Measurements from ENCODE around the gene IL17C. TPM values are rescaled to one million over a fixed set of nuclear protein-coding genes. Genes with fewer than 3 reads are reported as not detected.

IL17C gene
- total and polyA plus RNA-seq, 2 donors (not counting 1 experiment from before 2014, with no cell fraction given) = 1.3 to 1.5 TPM

GRCh38 chr16:88645455-88645854 is 7.1 kb downstream of the IL17C start:
- Mint-ChIP-seq H3K4me3 (no peak overlapping the region), H3K4me1 (peaks cover 65% of the 10 kb centered on the region), H3K27ac (peak overlapping the region; percentile 41), H3K27me3 (no peaks in the 10 kb centered on the region), H3K9me3 (ENCODE audit: insufficient read depth) (no peaks in the 10 kb centered on the region)
- intact Hi-C loops (cut with micrococcal nuclease) = no loop called here
- Histone ChIP-seq H3K9ac (ENCODE audit: low read length) (no peak overlapping the region), H3K27ac (ENCODE audit: low read length in 2 of 2) (no peak overlapping the region), H3K4me2 (replicated peaks; ENCODE audit: low read depth, low read length, poor library complexity, severe bottlenecking) (no peak overlapping the region), H3K4me1 (ENCODE audit: control insufficient read depth in 2 of 2, insufficient read depth in 2 of 2, low read length in 2 of 2) (peaks cover 44 to 63% of the 10 kb centered on the region in 2 donors), H3K9me3 (ENCODE audit: control extremely low read depth in 1 of 3, control insufficient read depth in 2 of 3, insufficient read depth in 1 of 3, low read length in 2 of 3) (peaks cover 0 to 11% (median 0%) of the 10 kb centered on the region in 3 donors), H3K79me2 (ENCODE audit: control insufficient read depth, insufficient read depth, low read length) (peaks cover 65% of the 10 kb centered on the region), H2AFZ (ENCODE audit: insufficient read depth, low read depth, low read length, poor library complexity, severe bottlenecking) (no peak overlapping the region), H3K4me3 (ENCODE audit: control extremely low read depth in 1 of 5, extremely low read depth in 1 of 5, insufficient read depth in 1 of 5, low read depth in 2 of 5, low read length in 4 of 5) (no peak overlapping the region), H3K36me3 (replicated peaks in 1 of 2; ENCODE audit: control extremely low read depth in 1 of 2, control insufficient read depth in 1 of 2, extremely low read depth in 1 of 2, insufficient read depth in 2 of 2, low read length in 1 of 2) (peaks cover 0 to 68% of the 10 kb centered on the region in 2 experiments), H4K20me1 (ENCODE audit: control insufficient read depth, insufficient read depth, low read length, poor library complexity, severe bottlenecking) (peaks cover 98% of the 10 kb centered on the region), H3K27me3 (replicated peaks in 1 of 4; ENCODE audit: control extremely low read depth in 1 of 4, control insufficient read depth in 3 of 4, insufficient read depth in 4 of 4, low read length in 3 of 4) (no peaks in the 10 kb centered on the region)
- POLR2A ChIA-PET = interaction anchor here (1.1 kb wide), 1 partner anchor 10 kb away, joined by 3 read pairs; no protein-coding TSS in a partner anchor
- ATAC-seq (ENCODE audit: low read depth) (no peak), DNase-seq (no peak)
- WGBS (ENCODE audit: insufficient coverage) = 95% methylated on average over 16 of the region's 16 CpGs
- CTCF ChIA-PET = interaction anchor here (1.7 kb wide), 1 partner anchor 92 kb away, joined by 5 read pairs; no protein-coding TSS in a partner anchor
- TF ChIP-seq, protein P1, sequence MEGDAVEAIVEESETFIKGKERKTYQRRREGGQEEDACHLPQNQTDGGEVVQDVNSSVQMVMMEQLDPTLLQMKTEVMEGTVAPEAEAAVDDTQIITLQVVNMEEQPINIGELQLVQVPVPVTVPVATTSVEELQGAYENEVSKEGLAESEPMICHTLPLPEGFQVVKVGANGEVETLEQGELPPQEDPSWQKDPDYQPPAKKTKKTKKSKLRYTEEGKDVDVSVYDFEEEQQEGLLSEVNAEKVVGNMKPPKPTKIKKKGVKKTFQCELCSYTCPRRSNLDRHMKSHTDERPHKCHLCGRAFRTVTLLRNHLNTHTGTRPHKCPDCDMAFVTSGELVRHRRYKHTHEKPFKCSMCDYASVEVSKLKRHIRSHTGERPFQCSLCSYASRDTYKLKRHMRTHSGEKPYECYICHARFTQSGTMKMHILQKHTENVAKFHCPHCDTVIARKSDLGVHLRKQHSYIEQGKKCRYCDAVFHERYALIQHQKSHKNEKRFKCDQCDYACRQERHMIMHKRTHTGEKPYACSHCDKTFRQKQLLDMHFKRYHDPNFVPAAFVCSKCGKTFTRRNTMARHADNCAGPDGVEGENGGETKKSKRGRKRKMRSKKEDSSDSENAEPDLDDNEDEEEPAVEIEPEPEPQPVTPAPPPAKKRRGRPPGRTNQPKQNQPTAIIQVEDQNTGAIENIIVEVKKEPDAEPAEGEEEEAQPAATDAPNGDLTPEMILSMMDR (IDR thresholded peaks at IDR 0.05) = no peak
- no peak for TF ChIP-seq EZH2 (IDR thresholded peaks at IDR 0.05; ENCODE audit: borderline replicate concordance, insufficient read depth, low read depth, low read length, poor library complexity, severe bottlenecking)

DNA sequence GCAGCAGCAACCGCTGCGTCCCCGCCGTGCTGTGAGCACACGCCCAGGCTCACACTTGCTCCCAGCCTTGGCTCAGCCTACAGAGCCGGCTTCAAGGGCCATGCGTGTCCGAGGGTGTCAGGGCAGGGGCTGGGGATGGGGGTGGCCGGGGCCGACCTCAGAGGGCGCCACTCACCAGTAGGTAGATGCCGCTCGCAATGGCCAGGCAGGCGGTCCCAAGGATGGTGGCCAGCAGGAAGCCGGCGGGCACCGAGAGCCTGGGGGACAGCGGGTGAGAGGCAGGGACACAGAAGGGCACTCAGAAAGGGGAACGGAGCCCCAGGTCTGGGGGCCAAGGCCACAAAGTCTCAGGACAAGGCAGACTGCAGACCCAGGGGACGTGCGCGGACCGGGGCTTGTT is 7.6 kb downstream of the IL17C start:
- Histone ChIP-seq H3K9ac (ENCODE audit: low read length) (no peak overlapping the region), H3K4me3 (ENCODE audit: control extremely low read depth in 1 of 5, extremely low read depth in 1 of 5, insufficient read depth in 1 of 5, low read depth in 2 of 5, low read length in 4 of 5) (no peak overlapping the region), H3K9me3 (ENCODE audit: control extremely low read depth in 1 of 3, control insufficient read depth in 2 of 3, insufficient read depth in 1 of 3, low read length in 2 of 3) (peaks cover 0 to 9% (median 0%) of the 10 kb centered on the region in 3 donors), H3K36me3 (replicated peaks in 1 of 2; ENCODE audit: control extremely low read depth in 1 of 2, control insufficient read depth in 1 of 2, extremely low read depth in 1 of 2, insufficient read depth in 2 of 2, low read length in 1 of 2) (peaks cover 0 to 68% of the 10 kb centered on the region in 2 experiments), H3K79me2 (ENCODE audit: control insufficient read depth, insufficient read depth, low read length) (peaks cover 70% of the 10 kb centered on the region), H3K4me2 (replicated peaks; ENCODE audit: low read depth, low read length, poor library complexity, severe bottlenecking) (no peak overlapping the region), H3K27me3 (replicated peaks in 1 of 4; ENCODE audit: control extremely low read depth in 1 of 4, control insufficient read depth in 3 of 4, insufficient read depth in 4 of 4, low read length in 3 of 4) (no peaks in the 10 kb centered on the region), H4K20me1 (ENCODE audit: control insufficient read depth, insufficient read depth, low read length, poor library complexity, severe bottlenecking) (peaks cover 98% of the 10 kb centered on the region), H3K4me1 (ENCODE audit: control insufficient read depth in 2 of 2, insufficient read depth in 2 of 2, low read length in 2 of 2) (peaks cover 39 to 58% of the 10 kb centered on the region in 2 donors), H2AFZ (ENCODE audit: insufficient read depth, low read depth, low read length, poor library complexity, severe bottlenecking) (no peak overlapping the region), H3K27ac (ENCODE audit: low read length in 2 of 2) (no peak overlapping the region)
- H3K4me3 Mint-ChIP-seq = no peak overlapping the region
- H3K27ac Mint-ChIP-seq = peak overlapping the region; percentile 65
- H3K27me3 Mint-ChIP-seq = no peaks in the 10 kb centered on the region
- CTCF ChIA-PET = no interaction called here
- DNase-seq (no peak), ATAC-seq (ENCODE audit: low read depth) (no peak)
- WGBS (ENCODE audit: insufficient coverage) = 91% methylated on average over 19 of the region's 23 CpGs
- intact Hi-C loops (cut with micrococcal nuclease) = no loop called here
- H3K4me1 Mint-ChIP-seq = peaks cover 62% of the 10 kb centered on the region
- H3K9me3 Mint-ChIP-seq (ENCODE audit: insufficient read depth) = no peaks in the 10 kb centered on the region
- TF ChIP-seq, protein P1 (IDR thresholded peaks at IDR 0.05) = no peak
- TF ChIP-seq EZH2 (IDR thresholded peaks at IDR 0.05; ENCODE audit: borderline replicate concordance, insufficient read depth, low read depth, low read length, poor library complexity, severe bottlenecking) = no peak
- POLR2A ChIA-PET = no interaction called here

Data from B cell (primary cell).